Left lung (tissue), 10 donors: ENCODE data around the gene CHRNA5. TPM values are rescaled to one million over a fixed set of nuclear protein-coding genes. Genes with fewer than 3 reads are reported as not detected.
A peak's percentile ranks its signal among the peaks of the same experiment; 100 is the strongest.

Experiments used
- ATAC-seq: fragments of 200-7000 bp; cut with Tn5 transposase; one replicate; pipeline ENCODE4 v1.9.1; 2020; ENCODE audit warnings: moderate library complexity
- DNase-seq, 4 donors: peaks; one replicate each; pipeline ENCODE4 v3.0.0-alpha.2; 2013 to 2020
- H3K27ac ChIP-seq, 2 donors: fragments of 200-600 bp; sonication (generic) in 1 of 2; one replicate each; pipeline versions ENCODE4 v1.5.0 to v1.8.0; 2020 to 2021
- H3K27me3 ChIP-seq, 2 donors: fragments of 200-600 bp; sonication (generic) in 1 of 2; one replicate each; pipeline versions ENCODE4 v1.5.0 to v1.8.0; 2020 to 2021
- H3K36me3 ChIP-seq, 2 donors: fragments of 200-600 bp; sonication (generic) in 1 of 2; one replicate each; pipeline versions ENCODE4 v1.5.0 to v1.8.0; 2020 to 2021
- H3K4me1 ChIP-seq, 2 donors: fragments of 200-600 bp; one replicate each; pipeline ENCODE4 v1.8.0; 2021
- H3K4me3 ChIP-seq, 2 donors: fragments of 200-600 bp; sonication (generic) in 1 of 2; one replicate each; pipeline versions ENCODE4 v1.5.0 to v1.8.0; 2020 to 2021; ENCODE audit warnings: mild to moderate bottlenecking in 1 of 2
- H3K9me3 ChIP-seq, 2 donors: fragments of 200-600 bp; sonication (generic) in 1 of 2; one replicate each; pipeline versions ENCODE4 v1.5.0 to v1.8.0; 2020 to 2021
- CTCF ChIP-seq, 2 donors: fragments of 200-600 bp; sonication (generic) in 1 of 2; IDR thresholded peaks; one replicate each; pipeline versions ENCODE4 v1.5.0 to v1.8.0; 2021; ENCODE audit warnings: antibody characterized with exemption in 2 of 2
- intact Hi-C, 2 donors: fragments of 100-400 bp; cut with DNase I; formaldehyde crosslinking; loops; one replicate each; pipeline versions ENCODE4 v1.11.2 to v1.14.2; 2022
- polyA plus RNA-seq, 6 donors: library from polyadenylated mRNA; unstranded; fragments of 120-200 nt; gene quantifications; one replicate each; pipeline ENCODE4 v1.2.1, GENCODE V29; 2013; ENCODE audit not compliant: insufficient read length in 6 of 6
- total RNA-seq, 2 donors: library from RNA; stranded (reverse); fragmentation: NEBNext Ultra II Directional; extraction: Animal tissue kit (Norgen Biotek cat#: 25700); gene quantifications; one replicate each; pipeline ENCODE4 v1.2.1, GENCODE V29; 2021
- donor health status: DM: no; HTN: yes; CAD: no.
- donor health status: DM: no; HTN: no; CAD: no.

The CHRNA5 gene
- total and polyA plus RNA-seq, 8 donors, result 1.1 to 2.7 (median 1.9) TPM

GRCh38 chr15:78619022-78619950 lies 54.0 kb downstream of the CHRNA5 start:
- Histone ChIP-seq H3K27me3 (peaks cover 45 to 60% of the 10 kb centered on the region in 2 donors), H3K4me1 (peaks cover 0 to 15% of the 10 kb centered on the region in 2 donors), H3K4me3 (no peak overlapping the region), H3K27ac (no peak overlapping the region), H3K9me3 (no peaks in the 10 kb centered on the region), H3K36me3 (no peaks in the 10 kb centered on the region)
- no peak for ATAC-seq
- intact Hi-C loops, result no loop called here
- TF ChIP-seq CTCF (IDR thresholded peaks at IDR 0.05), result no peak
- no peak for DNase-seq

- no peak for ATAC-seq
Measured at GRCh38 chr15:78620021-78620526, 54.8 kb downstream of the CHRNA5 start.

GRCh38 chr15:78620527-78621421 lies 55.5 kb downstream of the CHRNA5 start, which contains the start of gene CHRNA3:
TSS of gene CHRNA3 (minus strand) at chr15:78620996. CDS start at chr15:78620794, 202 bp downstream.
- Histone ChIP-seq H3K4me1 (peaks cover 0 to 15% of the 10 kb centered on the region in 2 donors), H3K9me3 (no peaks in the 10 kb centered on the region), H3K36me3 (no peaks in the 10 kb centered on the region), H3K27ac (no peak within 1 kb of the TSS), H3K4me3 (no peak within 1 kb of the TSS), H3K27me3 (peaks cover 45 to 65% of the 10 kb centered on the region in 2 donors)
- ATAC-seq (no peak), DNase-seq (peak in 1 of 4 donors; percentile 7)
- no peak for TF ChIP-seq CTCF (IDR thresholded peaks at IDR 0.05)
- intact Hi-C loops, result no loop called here

More at GRCh38 chr15:78620021-78620526, 54.8 kb downstream of the CHRNA5 start:
- H3K4me1 ChIP-seq, result peaks cover 0 to 15% of the 10 kb centered on the region in 2 donors
- peak in 1 of 4 donors; percentile 7 for DNase-seq
- no peaks in the 10 kb centered on the region for H3K36me3 ChIP-seq
- intact Hi-C loops, result no loop called here
- H3K9me3 ChIP-seq, result no peaks in the 10 kb centered on the region
- no peak for TF ChIP-seq CTCF (IDR thresholded peaks at IDR 0.05)
- H3K4me3 ChIP-seq, result no peak overlapping the region
- peaks cover 45 to 65% of the 10 kb centered on the region in 2 donors for H3K27me3 ChIP-seq
- H3K27ac ChIP-seq, result no peak overlapping the region

GRCh38 chr15:78621810-78622402 lies 56.6 kb downstream of the CHRNA5 start:
- Histone ChIP-seq H3K27me3 (peaks cover 45 to 67% of the 10 kb centered on the region in 2 donors), H3K27ac (no peak overlapping the region), H3K4me1 (peaks cover 0 to 15% of the 10 kb centered on the region in 2 donors), H3K36me3 (no peaks in the 10 kb centered on the region), H3K4me3 (no peak overlapping the region), H3K9me3 (no peaks in the 10 kb centered on the region)
- no peak for TF ChIP-seq CTCF (IDR thresholded peaks at IDR 0.05)
- DNase-seq (no peak), ATAC-seq (no peak)
- intact Hi-C loops, result no loop called here
